HG02885 (cell line): ENCODE data around the gene SOX6.
"Not testable (repeated sequence)": the region's sequence is repeated elsewhere in the genome, so short reads cannot be mapped to it uniquely, and the experiment has no call there.

ENCODE experiments used
- ATAC-seq: cut with Tn5 transposase; IDR thresholded peaks from one replicate; pipeline ENCODE4 v1.9.1; 2021; ENCODE audit warnings: mild to moderate bottlenecking; ENCODE audit not compliant: unreplicated experiment, poor library complexity

The SOX6 gene

DNA sequence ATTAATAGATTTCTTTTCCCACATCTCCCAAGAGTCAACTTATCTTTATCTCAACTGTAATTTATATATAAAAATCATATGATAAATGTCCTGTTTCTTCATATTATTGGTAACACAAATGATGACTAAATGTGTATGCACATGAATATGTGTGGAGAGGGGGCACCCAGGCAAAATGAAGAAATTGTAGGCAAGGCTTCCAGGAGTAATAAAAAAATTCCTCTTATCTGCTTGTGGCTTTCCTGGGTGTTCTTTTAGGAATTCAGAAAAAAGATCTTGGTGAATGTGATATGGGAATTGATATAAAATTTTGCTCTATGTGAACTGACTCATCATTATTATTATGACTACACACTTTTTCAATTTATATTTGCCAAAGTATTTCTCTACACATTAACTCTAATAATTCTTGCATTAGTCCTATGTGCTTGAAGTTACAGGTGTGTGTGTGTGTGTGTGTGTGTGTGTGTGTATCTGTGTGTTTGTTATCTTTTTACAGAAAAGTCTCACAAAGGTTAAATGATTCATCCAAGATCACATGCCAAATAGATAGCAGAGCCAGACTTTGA lies 197.8 kb downstream of the SOX6 start:
- no peak for ATAC-seq

DNA sequence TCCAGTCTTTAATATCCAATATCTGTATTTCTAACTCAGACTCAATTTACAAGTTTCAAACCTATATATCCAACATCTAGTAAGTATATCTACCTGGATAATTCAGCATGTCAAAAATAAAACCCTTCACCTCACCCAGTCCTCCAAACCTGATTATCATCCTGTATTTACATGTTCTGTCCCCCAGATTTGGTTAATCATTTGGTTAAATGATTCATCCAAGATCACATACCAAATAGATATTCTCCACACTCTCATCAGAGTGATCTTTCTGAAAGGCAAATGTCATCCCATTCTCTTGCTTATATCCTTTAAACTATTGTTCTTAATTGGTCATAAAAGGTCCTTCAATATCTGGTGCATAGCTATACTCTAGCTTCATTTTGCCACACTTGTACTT lies 199.0 kb downstream of the SOX6 start:
- ATAC-seq = no peak

DNA sequence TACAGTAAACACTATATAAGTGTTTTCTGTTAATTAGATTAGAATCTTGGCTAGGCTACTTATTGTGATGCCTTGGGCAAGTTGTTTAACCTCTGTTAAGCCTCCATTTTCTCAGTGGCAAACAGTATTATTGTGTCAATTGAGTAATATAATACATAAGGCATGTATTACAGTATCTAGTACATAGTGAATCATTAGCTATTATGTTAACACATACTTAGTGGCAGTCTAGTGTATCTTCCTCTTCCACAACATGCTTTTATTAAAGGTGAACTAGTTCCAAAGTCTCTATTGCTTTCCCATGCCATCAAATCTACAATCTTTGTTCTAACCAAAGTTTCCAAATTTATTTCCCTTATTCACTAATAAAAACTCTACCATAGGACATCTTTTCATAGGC lies 200.9 kb downstream of the SOX6 start:
- ATAC-seq = no peak

DNA sequence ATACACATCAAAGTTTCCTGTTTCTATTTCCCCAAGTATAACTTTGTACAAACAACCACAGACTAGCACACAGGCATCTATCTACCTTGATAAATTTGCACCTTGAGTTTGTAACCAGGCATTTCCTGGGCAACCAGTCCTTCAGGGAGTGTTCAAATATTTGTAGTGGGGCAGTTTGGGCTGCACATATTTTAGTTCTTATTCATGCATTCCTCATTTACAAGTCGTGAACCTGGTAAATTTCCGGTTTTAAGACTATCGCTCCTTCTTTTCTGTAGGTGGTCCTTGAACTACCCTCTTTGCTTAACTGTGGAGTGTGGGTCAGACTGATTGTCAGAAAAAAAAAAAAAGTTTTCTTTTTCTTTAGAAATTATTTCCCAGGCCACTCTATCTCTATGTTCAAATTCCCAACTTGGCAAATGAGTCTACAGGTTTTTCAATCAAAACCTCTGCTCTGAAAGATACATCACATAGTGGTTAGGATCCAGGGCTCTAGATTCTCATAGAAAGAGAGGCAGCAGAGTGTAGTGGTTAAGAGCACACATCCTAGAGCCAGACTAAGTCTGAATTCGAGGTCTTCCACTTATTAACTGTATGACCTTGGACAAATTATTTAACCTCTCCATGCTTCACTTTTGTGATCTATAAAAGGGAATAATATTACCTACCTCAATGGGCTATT lies 201.5 kb downstream of the SOX6 start:
- no peak for ATAC-seq

DNA sequence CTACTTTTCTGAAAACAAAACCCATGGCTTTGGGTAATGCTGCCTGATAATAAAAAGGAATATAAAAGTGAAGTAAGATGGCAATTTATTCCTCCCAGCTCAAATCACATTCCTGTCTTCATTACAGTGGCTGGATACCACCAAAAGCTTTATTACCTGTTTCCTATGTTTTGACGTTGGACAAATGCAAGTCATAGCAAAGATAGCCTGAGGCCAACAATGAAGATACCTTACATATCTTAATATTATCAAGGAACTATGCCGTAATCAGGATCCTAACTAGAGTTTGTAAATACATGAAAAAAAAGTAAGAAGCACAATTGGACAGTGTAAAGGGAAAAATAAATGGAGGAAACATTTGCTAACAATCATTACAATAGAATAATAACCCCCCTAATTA lies 202.4 kb downstream of the SOX6 start:
- ATAC-seq = no peak

DNA sequence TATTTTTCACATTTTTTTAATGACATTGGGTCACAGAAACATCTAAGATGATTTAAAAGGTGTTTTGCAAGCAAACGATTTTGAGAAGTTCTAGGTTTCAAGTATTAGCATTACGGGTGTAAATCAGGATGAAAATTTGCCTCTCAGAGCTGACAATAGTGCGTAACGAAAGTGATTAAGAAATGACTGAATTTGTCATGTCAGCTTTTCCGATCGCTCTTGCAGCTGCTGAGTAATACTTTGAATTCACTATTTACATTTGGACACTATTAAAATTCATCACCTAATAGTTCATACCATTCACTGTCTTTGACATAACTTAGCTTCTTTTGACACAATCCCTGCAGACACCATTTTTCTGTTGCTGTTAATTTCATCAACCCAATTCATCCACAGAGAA lies 205.2 kb downstream of the SOX6 start:
- no peak for ATAC-seq

DNA sequence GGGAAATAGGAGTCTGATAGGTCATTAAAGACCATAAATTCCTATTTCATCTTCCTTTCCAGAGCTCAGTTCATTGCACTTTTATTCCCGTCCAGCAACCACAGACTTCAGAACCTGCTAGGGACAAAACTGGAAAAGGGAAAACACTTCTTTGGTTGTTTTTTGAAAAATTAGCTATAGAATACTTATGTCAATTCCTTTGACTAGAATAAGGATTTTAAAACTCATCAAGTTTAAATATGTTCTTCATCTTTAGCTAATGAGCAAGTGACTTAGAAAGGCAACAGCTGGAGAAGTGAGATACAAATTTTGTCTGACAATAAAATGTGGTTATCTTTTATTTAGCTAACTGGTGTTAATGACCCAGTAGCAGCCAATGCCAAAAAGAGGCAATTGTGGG lies 206.9 kb downstream of the SOX6 start:
- no peak for ATAC-seq

DNA sequence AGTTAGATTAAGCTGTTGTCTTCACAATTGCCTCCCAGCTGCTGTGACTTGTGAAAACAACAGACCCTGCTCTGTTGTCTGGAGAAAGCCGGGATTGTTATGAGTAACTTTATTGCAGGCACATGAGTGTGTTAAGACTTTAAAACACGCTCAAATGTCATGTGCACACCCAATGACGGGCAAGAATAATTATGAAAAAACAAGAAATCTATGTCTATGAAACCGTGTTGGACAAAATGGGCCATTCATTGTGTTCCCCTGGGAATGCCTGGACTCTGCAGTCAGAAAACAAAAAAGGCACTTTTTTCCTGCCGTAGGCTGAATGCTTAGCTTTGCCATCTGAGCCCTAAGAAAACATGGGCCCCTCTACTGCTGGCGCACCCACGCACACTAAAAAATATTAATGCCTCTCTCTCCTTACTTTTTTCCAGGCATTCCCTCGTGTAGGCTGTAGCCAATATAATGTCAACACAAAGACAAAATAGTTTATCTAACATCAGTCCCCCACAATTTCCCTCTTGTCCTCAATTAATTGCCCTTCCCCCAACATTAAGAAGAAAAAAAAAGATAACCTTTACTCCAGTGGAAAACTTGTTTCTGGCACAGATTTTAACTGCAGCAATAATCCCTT lies 207.9 kb downstream of the SOX6 start:
- no peak for ATAC-seq

DNA sequence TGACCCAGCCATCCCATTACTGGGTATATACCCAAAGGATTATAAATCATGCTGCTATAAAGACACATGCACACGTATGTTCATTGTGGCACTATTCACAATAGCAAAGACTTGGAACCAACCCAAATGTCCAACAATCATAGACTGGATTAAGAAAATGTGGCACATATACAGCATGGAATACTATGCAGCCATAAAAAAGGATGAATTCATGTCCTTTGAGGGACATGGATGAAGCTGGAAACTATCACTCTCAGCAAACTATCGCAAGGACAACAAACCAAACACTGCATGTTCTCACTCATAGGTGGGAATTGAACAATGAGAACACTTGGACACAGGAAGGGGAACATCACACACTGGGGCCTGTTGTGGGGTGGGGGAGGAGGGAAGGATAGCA lies 209.4 kb downstream of the SOX6 start:
- not testable (repeated sequence) for ATAC-seq

DNA sequence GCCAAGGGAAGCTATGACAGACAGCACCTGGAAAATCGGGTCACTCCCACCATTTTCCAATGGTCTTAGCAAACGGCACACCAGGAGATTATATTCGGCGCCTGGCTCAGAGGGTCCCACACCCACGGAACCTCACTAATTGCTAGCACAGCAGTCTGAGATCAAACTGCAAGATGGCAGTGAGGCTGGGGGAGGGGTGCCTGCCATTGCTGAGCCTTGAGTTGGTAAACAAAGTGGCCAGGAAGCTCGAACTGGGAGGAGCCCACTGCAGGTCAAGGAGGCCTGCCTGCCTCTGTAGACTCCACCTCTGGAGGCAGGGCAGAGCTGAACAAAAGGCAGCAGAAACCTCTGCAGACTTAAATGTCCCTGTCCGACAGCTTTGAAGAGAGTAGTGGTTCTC lies 214.7 kb downstream of the SOX6 start:
- ATAC-seq = not testable (repeated sequence)

DNA sequence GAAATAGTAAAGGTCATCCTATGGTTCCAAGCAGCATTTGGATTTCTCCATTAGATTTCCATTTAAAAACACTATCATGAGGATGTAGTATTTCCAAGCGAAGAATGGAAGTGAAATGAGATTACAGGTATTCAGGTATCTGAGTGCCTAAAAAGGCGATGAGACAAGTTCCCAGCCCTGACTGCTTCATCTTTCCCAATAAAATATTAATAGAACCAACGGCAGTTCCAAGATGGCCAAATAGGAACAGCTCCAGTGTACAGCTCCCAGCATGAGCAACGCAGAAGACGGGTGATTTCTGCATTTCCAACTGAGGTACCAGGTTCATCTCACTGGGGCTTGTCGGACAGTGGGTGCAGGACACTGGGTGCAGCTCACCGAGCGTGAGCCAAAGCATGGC lies 215.2 kb downstream of the SOX6 start:
- not testable (repeated sequence) for ATAC-seq

DNA sequence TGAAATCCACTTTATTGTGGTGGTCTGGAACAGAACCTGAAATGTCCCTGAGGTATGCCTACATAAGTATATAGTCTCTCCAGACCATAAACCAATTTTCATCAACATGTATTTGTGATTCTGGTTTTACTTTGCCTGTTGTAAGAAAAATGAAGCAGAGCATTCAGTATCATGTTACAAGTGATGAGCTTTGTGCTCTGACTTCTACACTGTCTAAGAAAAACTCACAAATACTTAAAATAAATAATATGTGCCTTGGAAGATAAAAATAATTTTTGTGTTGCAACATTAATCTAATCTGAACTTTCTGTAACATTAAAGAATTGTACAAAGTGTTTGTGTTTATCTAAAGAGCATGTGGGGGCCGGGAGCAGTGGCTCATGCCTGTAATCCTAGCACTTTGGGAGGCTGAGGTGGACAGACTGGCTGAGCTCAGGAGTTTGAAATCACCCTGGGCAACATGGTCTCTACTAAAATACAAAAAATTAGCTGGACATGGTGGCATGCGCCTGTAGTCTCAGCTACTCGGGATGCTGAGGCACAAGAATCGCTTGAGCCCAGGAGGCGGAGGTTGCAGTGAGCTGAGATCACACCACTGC lies 219.5 kb downstream of the SOX6 start:
- ATAC-seq = no peak

DNA sequence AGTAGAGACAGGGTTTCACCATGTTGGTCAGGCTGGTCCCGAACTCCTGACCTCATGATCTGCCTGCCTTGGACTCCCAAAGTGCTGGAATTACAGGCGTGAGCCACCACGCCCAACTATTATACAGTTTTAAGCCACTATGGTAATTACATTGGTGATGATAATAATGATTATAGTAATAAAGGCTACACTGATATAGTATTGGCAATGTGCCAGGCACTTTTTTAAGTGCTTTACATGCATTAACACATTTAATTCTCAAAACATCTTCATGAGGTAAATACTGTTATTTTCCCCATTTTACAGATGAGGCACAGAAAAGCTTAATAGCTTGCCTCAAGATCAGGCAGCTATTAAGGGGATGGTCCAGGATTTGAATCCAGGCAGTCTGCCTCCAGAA lies 222.5 kb downstream of the SOX6 start:
- ATAC-seq = no peak

DNA sequence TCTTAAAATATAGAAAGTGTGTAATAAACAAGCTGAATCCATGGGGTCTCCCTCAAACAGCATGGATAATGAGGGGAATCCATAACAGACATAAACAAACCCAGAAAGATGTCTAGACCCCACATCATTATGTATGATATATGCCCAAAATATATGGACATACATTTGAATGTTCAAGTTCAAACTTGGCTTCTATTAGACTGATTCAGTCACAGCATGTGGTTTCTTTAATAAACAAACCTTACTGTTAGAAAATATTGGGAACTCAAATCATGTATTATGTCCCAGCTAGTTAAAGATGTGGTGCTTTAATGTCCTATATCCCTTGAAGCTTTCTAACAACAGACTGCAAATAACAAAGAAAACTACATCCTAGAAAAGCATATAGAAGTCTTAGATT lies 228.6 kb downstream of the SOX6 start:
- no peak for ATAC-seq

DNA sequence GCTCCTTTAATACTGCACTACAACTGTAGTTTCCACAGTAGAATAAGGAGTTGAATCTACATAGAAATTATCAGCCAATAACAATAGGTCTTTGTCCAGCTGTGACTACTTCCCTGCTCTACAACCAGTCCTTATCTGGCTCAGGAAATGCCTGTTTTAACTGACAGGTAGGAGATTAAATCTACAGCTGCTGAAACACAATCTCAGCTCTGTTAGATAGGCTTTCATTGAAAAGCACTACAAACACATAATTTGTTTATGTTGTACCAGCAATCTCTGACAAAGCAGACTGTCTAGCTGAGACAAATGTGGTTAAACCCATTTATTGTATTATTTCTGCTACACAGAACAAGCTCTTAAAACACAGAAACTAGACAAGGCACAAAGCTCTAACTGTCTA lies 230.0 kb downstream of the SOX6 start:
- no peak for ATAC-seq

DNA sequence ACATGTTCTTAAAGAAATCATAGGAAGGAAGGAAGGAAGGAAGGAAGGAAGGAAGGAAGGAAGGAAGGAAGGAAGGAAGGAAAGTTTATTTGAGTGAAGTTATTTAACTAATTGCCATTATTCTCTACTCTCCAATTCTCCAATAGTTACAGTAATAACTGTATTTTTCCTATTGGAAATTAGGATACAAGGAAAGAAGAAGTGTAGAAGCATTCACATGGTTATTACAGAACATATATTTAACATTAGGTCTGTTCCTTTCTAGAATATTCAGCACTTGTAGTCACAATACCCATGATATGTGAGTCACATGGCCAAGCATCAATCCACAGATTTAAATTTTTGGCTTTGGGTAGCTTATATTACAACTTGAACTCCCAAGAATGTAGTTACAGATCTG lies 230.6 kb downstream of the SOX6 start:
- ATAC-seq = no peak

DNA sequence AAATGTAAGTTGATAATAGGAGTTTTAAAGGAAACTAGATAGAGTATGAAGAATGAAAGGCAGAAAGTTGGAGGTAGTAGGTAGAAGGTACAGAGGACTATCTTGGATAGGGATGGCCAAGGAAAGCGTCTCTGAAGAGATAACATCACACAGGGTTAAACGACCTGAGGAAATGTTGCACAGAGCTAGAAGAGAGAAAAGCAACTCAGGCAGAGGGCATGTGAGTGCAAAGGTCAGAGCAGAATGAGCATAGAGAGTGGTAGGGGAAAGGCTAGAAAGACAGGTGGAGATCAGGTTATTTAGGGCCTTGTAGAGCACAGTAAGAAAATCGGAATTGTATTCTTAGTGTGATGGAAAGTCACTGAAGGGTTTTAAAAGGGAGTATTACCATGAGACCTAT lies 232.0 kb downstream of the SOX6 start:
- no peak for ATAC-seq

DNA sequence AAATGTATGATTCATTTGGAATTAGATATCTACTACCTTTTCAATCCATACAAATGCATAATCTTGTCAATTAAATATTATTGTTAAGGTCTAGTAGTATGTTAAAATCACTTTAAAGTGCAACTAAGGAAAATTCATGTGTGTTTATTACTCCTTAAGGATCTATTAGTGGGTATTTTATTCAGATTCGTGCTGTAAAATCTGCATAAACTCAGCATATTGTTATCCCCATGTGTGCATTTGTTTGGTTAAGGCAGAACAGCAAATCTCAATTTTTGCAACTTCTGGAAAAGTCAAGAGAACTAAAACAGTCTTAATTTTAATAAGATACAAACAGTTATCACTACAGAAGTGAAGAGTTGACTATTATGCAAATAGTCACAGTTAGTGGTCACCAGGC lies 234.5 kb downstream of the SOX6 start:
- no peak for ATAC-seq

DNA sequence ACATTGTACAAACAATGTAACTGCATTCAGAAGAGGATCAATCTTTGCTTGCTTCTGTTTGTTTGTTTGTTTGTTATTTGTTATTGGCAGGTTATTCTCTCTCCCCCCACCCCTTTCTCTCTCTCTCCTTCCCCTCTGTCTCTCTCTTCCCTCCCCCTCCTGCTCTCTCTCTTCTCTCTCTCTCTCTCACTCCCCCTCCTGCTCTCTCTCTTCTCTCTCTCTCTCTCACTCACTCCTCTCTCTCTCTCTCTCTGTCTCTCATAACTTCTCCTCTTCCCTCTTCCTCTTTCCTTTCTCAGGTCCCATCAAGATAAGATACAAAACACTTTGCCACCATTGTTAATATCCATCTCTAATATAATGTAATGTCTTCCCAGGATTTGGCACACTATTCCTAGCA lies 236.3 kb downstream of the SOX6 start:
- ATAC-seq = no peak

DNA sequence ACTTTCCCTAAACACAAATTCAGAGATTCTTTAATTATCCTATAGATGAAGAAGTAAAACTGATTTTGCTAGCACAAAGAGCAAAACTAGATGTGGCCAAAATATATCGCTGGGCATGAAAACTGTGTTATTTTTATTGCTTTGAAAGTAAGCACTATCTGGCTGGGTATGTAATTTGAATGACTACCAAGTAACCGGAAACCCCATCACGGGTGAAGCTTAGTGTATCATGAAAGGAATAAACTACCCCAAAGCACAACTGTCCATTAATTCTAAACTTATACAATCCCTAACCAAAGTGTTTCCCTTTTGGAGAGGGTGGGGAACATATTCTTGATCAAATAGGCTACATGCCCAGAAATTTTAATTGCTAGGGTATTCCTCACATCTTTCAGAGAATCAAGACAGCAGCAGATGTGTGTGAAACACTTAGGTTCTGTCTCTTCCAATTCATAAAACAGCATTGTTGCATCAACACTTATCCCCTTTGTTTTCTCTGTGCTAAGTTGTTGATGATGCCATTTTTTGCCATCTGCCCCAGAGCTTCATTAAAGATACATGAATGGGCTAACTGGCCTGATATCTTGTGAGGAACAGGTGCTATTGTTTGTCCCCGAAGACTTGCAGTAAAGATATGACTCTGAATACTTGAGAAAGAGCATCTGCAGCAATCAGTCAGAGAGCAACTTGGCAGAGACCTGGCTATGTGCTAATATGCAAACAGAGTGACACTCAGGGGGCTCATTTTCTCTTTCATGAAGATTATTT lies 238.2 kb downstream of the SOX6 start:
- no peak for ATAC-seq
